ENCODE results near the gene SUGT1. TPM values are rescaled to one million over a fixed set of nuclear protein-coding genes. Genes with fewer than 3 reads are reported as not detected.
"Not testable (repeated sequence)": the region's sequence is repeated elsewhere in the genome, so short reads cannot be mapped to it uniquely, and the experiment has no call there.

Gene SUGT1
- total RNA-seq, 1 donor from 2014 or later: 72.3 TPM

- H3K27ac Mint-ChIP-seq; H3K27me3 Mint-ChIP-seq (ENCODE audit: low read depth): not testable (repeated sequence)
Observed at GRCh38 chr13:52721356-52721755, 68.7 kb downstream of the SUGT1 start.

GRCh38 chr13:52723181-52723580, 70.5 kb downstream of the SUGT1 start:
- peaks cover 4% of the 10 kb centered on the region for H3K27me3 Mint-ChIP-seq (ENCODE audit: low read depth)
- intact Hi-C loops (cut with micrococcal nuclease): no loop called here
- no peaks in the 10 kb centered on the region for H3K36me3 Mint-ChIP-seq (ENCODE audit: low read depth)
- DNase-seq (ENCODE audit: low spot score): no peak
- no peaks in the 10 kb centered on the region for H3K4me1 Mint-ChIP-seq (ENCODE audit: low read depth)
- peaks cover 4% of the 10 kb centered on the region for H3K9me3 Mint-ChIP-seq
- H3K27ac Mint-ChIP-seq: no peak overlapping the region
- H3K4me3 Mint-ChIP-seq (ENCODE audit: low read depth): no peak overlapping the region

More at GRCh38 chr13:52721356-52721755, 68.7 kb downstream of the SUGT1 start:
- intact Hi-C loops (cut with micrococcal nuclease); H3K4me3 Mint-ChIP-seq (ENCODE audit: low read depth); DNase-seq (ENCODE audit: low spot score); H3K36me3 Mint-ChIP-seq (ENCODE audit: low read depth); H3K4me1 Mint-ChIP-seq (ENCODE audit: low read depth); H3K9me3 Mint-ChIP-seq: not testable (repeated sequence)

- DNase-seq (ENCODE audit: low spot score): no peak
- no peak overlapping the region for H3K27ac Mint-ChIP-seq
- H3K4me3 Mint-ChIP-seq (ENCODE audit: low read depth): no peak overlapping the region
- no peaks in the 10 kb centered on the region for H3K27me3 Mint-ChIP-seq (ENCODE audit: low read depth)
- H3K9me3 Mint-ChIP-seq: no peaks in the 10 kb centered on the region
- no peaks in the 10 kb centered on the region for H3K4me1 Mint-ChIP-seq (ENCODE audit: low read depth)
- no peaks in the 10 kb centered on the region for H3K36me3 Mint-ChIP-seq (ENCODE audit: low read depth)
- intact Hi-C loops (cut with micrococcal nuclease): no loop called here
Observed at GRCh38 chr13:52725302-52725701, 72.7 kb downstream of the SUGT1 start.

GRCh38 chr13:52726258-52726657, 73.6 kb downstream of the SUGT1 start:
- Mint-ChIP-seq H3K9me3 (no peaks in the 10 kb centered on the region), H3K4me1 (ENCODE audit: low read depth) (no peaks in the 10 kb centered on the region), H3K4me3 (ENCODE audit: low read depth) (no peak overlapping the region), H3K27ac (no peak overlapping the region), H3K27me3 (ENCODE audit: low read depth) (peaks cover 6% of the 10 kb centered on the region), H3K36me3 (ENCODE audit: low read depth) (no peaks in the 10 kb centered on the region)
- intact Hi-C loops (cut with micrococcal nuclease): no loop called here
- DNase-seq (ENCODE audit: low spot score): no peak

- Mint-ChIP-seq H3K27me3 (ENCODE audit: low read depth) (peaks cover 31% of the 10 kb centered on the region), H3K9me3 (no peaks in the 10 kb centered on the region), H3K36me3 (ENCODE audit: low read depth) (no peaks in the 10 kb centered on the region), H3K27ac (no peak overlapping the region), H3K4me3 (ENCODE audit: low read depth) (no peak overlapping the region), H3K4me1 (ENCODE audit: low read depth) (no peaks in the 10 kb centered on the region)
- DNase-seq (ENCODE audit: low spot score): no peak
- intact Hi-C loops (cut with micrococcal nuclease): no loop called here
Observed at GRCh38 chr13:52734075-52734623, 81.5 kb downstream of the SUGT1 start.

GRCh38 chr13:52736891-52737290, 84.3 kb downstream of the SUGT1 start:
- intact Hi-C loops (cut with micrococcal nuclease): no loop called here
- H3K4me1 Mint-ChIP-seq (ENCODE audit: low read depth): peaks cover 2% of the 10 kb centered on the region
- no peaks in the 10 kb centered on the region for H3K9me3 Mint-ChIP-seq
- no peak overlapping the region for H3K27ac Mint-ChIP-seq
- no peak for DNase-seq (ENCODE audit: low spot score)
- peaks cover 44% of the 10 kb centered on the region for H3K27me3 Mint-ChIP-seq (ENCODE audit: low read depth)
- no peak overlapping the region for H3K4me3 Mint-ChIP-seq (ENCODE audit: low read depth)
- no peaks in the 10 kb centered on the region for H3K36me3 Mint-ChIP-seq (ENCODE audit: low read depth)

- no peak overlapping the region for H3K27ac Mint-ChIP-seq
- H3K27me3 Mint-ChIP-seq (ENCODE audit: low read depth): peaks cover 47% of the 10 kb centered on the region
- no peaks in the 10 kb centered on the region for H3K9me3 Mint-ChIP-seq
Observed at GRCh38 chr13:52737451-52737850, 84.8 kb downstream of the SUGT1 start.

GRCh38 chr13:52737965-52738364, 85.3 kb downstream of the SUGT1 start:
- intact Hi-C loops (cut with micrococcal nuclease): no loop called here
- H3K36me3 Mint-ChIP-seq (ENCODE audit: low read depth): no peaks in the 10 kb centered on the region
- no peak overlapping the region for H3K4me3 Mint-ChIP-seq (ENCODE audit: low read depth)
- no peak overlapping the region for H3K27ac Mint-ChIP-seq
- DNase-seq (ENCODE audit: low spot score): no peak
- no peaks in the 10 kb centered on the region for H3K9me3 Mint-ChIP-seq
- H3K4me1 Mint-ChIP-seq (ENCODE audit: low read depth): peaks cover 2% of the 10 kb centered on the region
- H3K27me3 Mint-ChIP-seq (ENCODE audit: low read depth): peaks cover 51% of the 10 kb centered on the region

More at GRCh38 chr13:52737451-52737850, 84.8 kb downstream of the SUGT1 start:
- no peak for DNase-seq (ENCODE audit: low spot score)
- Mint-ChIP-seq H3K4me1 (ENCODE audit: low read depth) (peaks cover 2% of the 10 kb centered on the region), H3K36me3 (ENCODE audit: low read depth) (no peaks in the 10 kb centered on the region), H3K4me3 (ENCODE audit: low read depth) (no peak overlapping the region)
- intact Hi-C loops (cut with micrococcal nuclease): no loop called here

GRCh38 chr13:52738719-52739467, 86.3 kb downstream of the SUGT1 start:
- intact Hi-C loops (cut with micrococcal nuclease): no loop called here
- no peak overlapping the region for H3K27ac Mint-ChIP-seq
- H3K36me3 Mint-ChIP-seq (ENCODE audit: low read depth): no peaks in the 10 kb centered on the region
- H3K27me3 Mint-ChIP-seq (ENCODE audit: low read depth): peaks cover 51% of the 10 kb centered on the region
- H3K4me1 Mint-ChIP-seq (ENCODE audit: low read depth): peaks cover 2% of the 10 kb centered on the region
- H3K9me3 Mint-ChIP-seq: no peaks in the 10 kb centered on the region
- no peak for DNase-seq (ENCODE audit: low spot score)
- H3K4me3 Mint-ChIP-seq (ENCODE audit: low read depth): no peak overlapping the region

- intact Hi-C loops (cut with micrococcal nuclease): no loop called here
- DNase-seq (ENCODE audit: low spot score): no peak
- Mint-ChIP-seq H3K27ac (no peak within 1 kb of the TSS), H3K36me3 (ENCODE audit: low read depth) (no peaks in the 10 kb centered on the region), H3K4me1 (ENCODE audit: low read depth) (peaks cover 2% of the 10 kb centered on the region), H3K9me3 (no peaks in the 10 kb centered on the region), H3K27me3 (ENCODE audit: low read depth) (peaks cover 51% of the 10 kb centered on the region), H3K4me3 (ENCODE audit: low read depth) (no peak within 1 kb of the TSS)
Observed at GRCh38 chr13:52739468-52740071, 86.9 kb downstream of the SUGT1 start, which contains the start of gene CNMD. Gene CNMD (minus strand): TSS chr13:52739820. CDS start chr13:52739701, 119 bp downstream.

GRCh38 chr13:52743569-52743968, 90.9 kb downstream of the SUGT1 start:
- Mint-ChIP-seq H3K27ac (no peak overlapping the region), H3K27me3 (ENCODE audit: low read depth) (peaks cover 38% of the 10 kb centered on the region), H3K36me3 (ENCODE audit: low read depth) (no peaks in the 10 kb centered on the region), H3K4me1 (ENCODE audit: low read depth) (peaks cover 2% of the 10 kb centered on the region), H3K4me3 (ENCODE audit: low read depth) (no peak overlapping the region), H3K9me3 (no peaks in the 10 kb centered on the region)
- no peak for DNase-seq (ENCODE audit: low spot score)
- intact Hi-C loops (cut with micrococcal nuclease): no loop called here

- H3K27me3 Mint-ChIP-seq (ENCODE audit: low read depth): peaks cover 37% of the 10 kb centered on the region
- no peak overlapping the region for H3K27ac Mint-ChIP-seq
- H3K36me3 Mint-ChIP-seq (ENCODE audit: low read depth): no peaks in the 10 kb centered on the region
- intact Hi-C loops (cut with micrococcal nuclease): no loop called here
- no peak for DNase-seq (ENCODE audit: low spot score)
- no peaks in the 10 kb centered on the region for H3K9me3 Mint-ChIP-seq
- peaks cover 2% of the 10 kb centered on the region for H3K4me1 Mint-ChIP-seq (ENCODE audit: low read depth)
- no peak overlapping the region for H3K4me3 Mint-ChIP-seq (ENCODE audit: low read depth)
Observed at GRCh38 chr13:52743988-52744387, 91.4 kb downstream of the SUGT1 start.

GRCh38 chr13:52744842-52745375, 92.3 kb downstream of the SUGT1 start:
- Mint-ChIP-seq H3K9me3 (no peaks in the 10 kb centered on the region), H3K27ac (no peak overlapping the region), H3K36me3 (ENCODE audit: low read depth) (no peaks in the 10 kb centered on the region), H3K4me3 (ENCODE audit: low read depth) (no peak overlapping the region), H3K27me3 (ENCODE audit: low read depth) (peaks cover 31% of the 10 kb centered on the region), H3K4me1 (ENCODE audit: low read depth) (no peaks in the 10 kb centered on the region)
- DNase-seq (ENCODE audit: low spot score): no peak
- intact Hi-C loops (cut with micrococcal nuclease): no loop called here
